K562 (cell line): ENCODE data around the gene PEX7. TPM values are rescaled to one million over a fixed set of nuclear protein-coding genes. Genes with fewer than 3 reads are reported as not detected.

ENCODE experiments used
- ATAC-seq: fragments of 200-7000 bp; cut with Tn5 transposase; 3 replicates; pipeline ENCODE4 v1.9.1; 2020; ENCODE audit warnings: moderate library complexity
- BruUV-seq: library from RNA; stranded (reverse); fragments of 400-500 nt; replicated peaks from 2 replicates; lab custom pipeline; 2021; lab: Mats Ljungman, UMichigan
- CTCF ChIA-PET: fragments of 300-600 bp; formaldehyde crosslinking; extraction: SDS; loops from one replicate; lab custom pipeline; 2021; ENCODE audit warnings: low intra/inter-chr PET ratio; lab: Yijun Ruan, JAX
- POLR2A ChIA-PET: fragments of 300-600, 350-650 bp; sonication (Branson Sonifier 250); formaldehyde crosslinking; extraction: SDS; loops from one replicate; lab custom pipeline; 2021; ENCODE audit warnings: antibody characterized with exemption, inconsistent platforms; lab: Yijun Ruan, JAX
- DNase-seq, 4 experiments: peaks; one replicate each; pipeline versions ENCODE4 v3.0.0 to v3.0.0-alpha.2; 2011 to 2018; ENCODE audit warnings: low spot score in 3 of 4, mixed read lengths in 3 of 4; ENCODE audit errors: extremely low read depth in 1 of 4
- FAIRE-seq: peaks from 2 replicates; lab custom pipeline; 2011; peaks lifted over from hg19 to GRCh38; lab: Jason Lieb, UNC
- H2AFZ ChIP-seq: 2 replicates; pipeline ENCODE4 v1.6.0; 2011; ENCODE audit warnings: low read depth, low read length, control low read depth, inconsistent platforms
- H3K27ac ChIP-seq: fragments of 200-600 bp; 3 replicates; pipeline ENCODE4 v1.8.0; 2011; ENCODE audit warnings: low read depth, mild to moderate bottlenecking, control low read depth, inconsistent platforms, low read length, moderate library complexity, mixed read lengths; ENCODE audit errors: extremely low read depth
- H3K27me3 ChIP-seq, 2 experiments: fragments of 300-600 bp in 1 of 2; 2 replicates in 1 of 2; 3 replicates in 1 of 2; pipeline versions ENCODE4 v1.6.0 to v1.8.0; 2011; ENCODE audit warnings: inconsistent platforms in 2 of 2, low read length in 2 of 2, mild to moderate bottlenecking in 1 of 2, mixed read lengths in 1 of 2, moderate library complexity in 1 of 2; ENCODE audit not compliant: control insufficient read depth in 2 of 2, insufficient read depth in 2 of 2
- H3K36me3 ChIP-seq: fragments of 300-600 bp; 3 replicates; pipeline ENCODE4 v1.8.0; 2011; ENCODE audit warnings: mild to moderate bottlenecking, low read length, inconsistent platforms; ENCODE audit not compliant: control insufficient read depth, insufficient read depth
- H3K4me1 ChIP-seq, 2 experiments: fragments of 200-600 bp in 1 of 2; replicated peaks in 1 of 2; 2 replicates in 1 of 2; 3 replicates in 1 of 2; pipeline versions ENCODE4 v1.5.1 to v1.8.0; 2011; ENCODE audit warnings: inconsistent platforms in 2 of 2, low read length in 2 of 2, mild to moderate bottlenecking in 1 of 2, mixed read lengths in 1 of 2, moderate library complexity in 1 of 2; ENCODE audit not compliant: control insufficient read depth in 2 of 2, insufficient read depth in 2 of 2
- H3K4me2 ChIP-seq: 2 replicates; pipeline ENCODE4 v1.6.1; 2011; ENCODE audit warnings: low read length, control low read depth, inconsistent platforms, mixed read lengths; ENCODE audit not compliant: insufficient read depth
- H3K4me3 ChIP-seq: fragments of 200-600 bp; sonication (generic), shearing (Covaris generic); 2 replicates; pipeline ENCODE4 v1.5.1; 2016; ENCODE audit warnings: control low read depth, inconsistent platforms
- H3K79me2 ChIP-seq: fragments of 200-600 bp; 3 replicates; pipeline ENCODE4 v1.8.0; 2011; ENCODE audit warnings: low read length, inconsistent platforms; ENCODE audit not compliant: control insufficient read depth, insufficient read depth
- H3K9ac ChIP-seq, 2 experiments: 2 replicates each; pipeline versions ENCODE4 v1.6.0 to v1.6.1; 2011; ENCODE audit warnings: low read depth in 2 of 2, low read length in 2 of 2, control low read depth in 1 of 2, inconsistent platforms in 1 of 2, mild to moderate bottlenecking in 1 of 2, mixed read lengths in 1 of 2; ENCODE audit not compliant: insufficient read depth in 1 of 2
- H3K9me1 ChIP-seq: one replicate; pipeline ENCODE4 v1.6.0; 2011; ENCODE audit warnings: inconsistent platforms, mild to moderate bottlenecking, low read length, moderate library complexity; ENCODE audit not compliant: control insufficient read depth, insufficient read depth
- H3K9me3 ChIP-seq: replicated peaks from 2 replicates; pipeline ENCODE4 v1.5.1; 2011; ENCODE audit warnings: low read depth, low read length, inconsistent platforms; ENCODE audit not compliant: control insufficient read depth, insufficient read depth
- H4K20me1 ChIP-seq: replicated peaks from 2 replicates; pipeline ENCODE4 v1.6.1; 2011; ENCODE audit warnings: low read length, inconsistent platforms, mixed read lengths; ENCODE audit not compliant: control insufficient read depth, insufficient read depth
- CHCHD3 ChIP-seq: fragments of 250-450 bp; sonication (Bioruptor Pico); IDR thresholded peaks from 2 replicates; pipeline ENCODE4 v2.1.2; 2022; ENCODE audit warnings: mild to moderate bottlenecking
- CHD1 ChIP-seq: fragments of 200-600 bp; sonication (generic); IDR thresholded peaks from one replicate; pipeline ENCODE4 v1.6.1; 2012; ENCODE audit warnings: mild to moderate bottlenecking, moderate library complexity, low read length, inconsistent platforms
- DPF2 ChIP-seq: fragments of 450-650 bp; IDR thresholded peaks from 2 replicates; pipeline ENCODE4 v1.6.1; 2016
- HMGXB4 ChIP-seq: sonication (generic); formaldehyde crosslinking; IDR thresholded peaks from 2 replicates; pipeline ENCODE4 v1.8.1; 2023; ENCODE audit warnings: mild to moderate bottlenecking, missing genetic modification reagents
- LEF1 ChIP-seq: fragments of 450-650 bp; IDR thresholded peaks from 2 replicates; pipeline ENCODE4 v1.6.1; 2016; ENCODE audit warnings: mild to moderate bottlenecking
- MAFF ChIP-seq: IDR thresholded peaks from 2 replicates; pipeline ENCODE4 v1.6.1; 2012; ENCODE audit warnings: low read length, improper control_type of control experiment
- NFE2L1 ChIP-seq: fragments of 450-650 bp; IDR thresholded peaks from 2 replicates; pipeline ENCODE4 v1.6.1; 2016; ENCODE audit warnings: missing genetic modification characterization, low read depth, mild to moderate bottlenecking, missing compliant biosample characterization, moderate library complexity, borderline replicate concordance
- SUPT5H ChIP-seq: fragments of 450-650 bp; IDR thresholded peaks from 2 replicates; pipeline ENCODE4 v1.6.1; 2016
- TCF7 ChIP-seq: sonication (generic); IDR thresholded peaks from 2 replicates; pipeline ENCODE4 v1.6.1; 2016; ENCODE audit warnings: antibody characterized with exemption, borderline replicate concordance
- ZKSCAN1 ChIP-seq: fragments of 150-350 bp; IDR thresholded peaks from 2 replicates; pipeline ENCODE4 v1.6.1; 2016; ENCODE audit warnings: low read depth, low read length
- ZNF140 ChIP-seq: fragments of 250-450 bp; sonication (Bioruptor Pico); IDR thresholded peaks from 2 replicates; pipeline ENCODE4 v1.8.0; 2021; ENCODE audit warnings: moderate library complexity, mild to moderate bottlenecking, inconsistent platforms
- ZNF764 ChIP-seq: fragments of 250-450 bp; sonication (Bioruptor Pico); IDR thresholded peaks from 2 replicates; pipeline ENCODE4 v1.4.0; 2020; ENCODE audit warnings: low read depth, mild to moderate bottlenecking, moderate library complexity
- ZNF785 ChIP-seq: fragments of 250-450 bp; sonication (Bioruptor Pico); IDR thresholded peaks from 2 replicates; pipeline ENCODE4 v1.4.0; 2020; ENCODE audit warnings: mild to moderate bottlenecking
- WGBS: fragments of 100-300 bp; shearing (Covaris generic); methylation state at CpG from one replicate; pipeline ENCODE4 v1.1.6; 2016; ENCODE audit warnings: low coverage, mixed read lengths; ENCODE audit not compliant: insufficient coverage; ENCODE audit errors: missing lambda C conversion rate; 5-methylcytosine and 5-hydroxymethylcytosine counted together
- in situ Hi-C: fragments of 300-500 bp; cut with MboI; formaldehyde crosslinking; loops from 4 replicates; pipeline ENCODE4 v1.15.0; 2018; ENCODE audit warnings: inconsistent platforms, mixed read lengths
- intact Hi-C: fragments of 100-400 bp; cut with micrococcal nuclease; formaldehyde crosslinking; loops from 2 replicates; pipeline ENCODE4 v1.14.2; 2022
- polyA plus RNA-seq, 8 experiments: library from polyadenylated mRNA; depleted of rRNA in 4 of 8; stranded (reverse) in 5 of 8; unstranded in 3 of 8; fragments of >200 nt; fragmentation: Nextera tagmentation in 2 of 8; fragmentation: Illumina TruSeq in 1 of 8; extraction: Ambion mirVana in 2 of 8; extraction: Trizol in 1 of 8; gene quantifications; 2 replicates each; pipeline versions ENCODE4 v1.2.1 to v1.2.3, GENCODE V29; 2011 to 2014; ENCODE audit warnings: inconsistent platforms in 1 of 8, missing spikeins in 1 of 8
- total RNA-seq, 7 experiments: library from RNA; depleted of rRNA in 6 of 7; stranded (reverse); fragments of >200 nt in 6 of 7; fragmentation: Illumina TruSeq in 2 of 7; extraction: Trizol in 2 of 7; gene quantifications; 2 replicates each; pipeline versions ENCODE4 v1.2.1 to v1.2.3, GENCODE V29; 2011 to 2021; ENCODE audit warnings: low replicate concordance in 1 of 7
- TF ChIP-seq, protein P1 (sequence below): fragments of 250-450 bp; sonication (Bioruptor Pico); IDR thresholded peaks from 2 replicates; pipeline ENCODE4 v1.4.0; 2020; ENCODE audit warnings: mild to moderate bottlenecking, moderate library complexity
- TF ChIP-seq, protein P2 (sequence below): fragments of 450-650 bp; IDR thresholded peaks from 2 replicates; pipeline ENCODE4 v1.6.1; 2016

Gene PEX7
- total and polyA plus RNA-seq, 9 of the 15 experiments (the other 6 are each of a cell fraction or from before 2014, with no cell fraction given) = 1.6 to 12.9 (median 9.1) TPM

DNA sequence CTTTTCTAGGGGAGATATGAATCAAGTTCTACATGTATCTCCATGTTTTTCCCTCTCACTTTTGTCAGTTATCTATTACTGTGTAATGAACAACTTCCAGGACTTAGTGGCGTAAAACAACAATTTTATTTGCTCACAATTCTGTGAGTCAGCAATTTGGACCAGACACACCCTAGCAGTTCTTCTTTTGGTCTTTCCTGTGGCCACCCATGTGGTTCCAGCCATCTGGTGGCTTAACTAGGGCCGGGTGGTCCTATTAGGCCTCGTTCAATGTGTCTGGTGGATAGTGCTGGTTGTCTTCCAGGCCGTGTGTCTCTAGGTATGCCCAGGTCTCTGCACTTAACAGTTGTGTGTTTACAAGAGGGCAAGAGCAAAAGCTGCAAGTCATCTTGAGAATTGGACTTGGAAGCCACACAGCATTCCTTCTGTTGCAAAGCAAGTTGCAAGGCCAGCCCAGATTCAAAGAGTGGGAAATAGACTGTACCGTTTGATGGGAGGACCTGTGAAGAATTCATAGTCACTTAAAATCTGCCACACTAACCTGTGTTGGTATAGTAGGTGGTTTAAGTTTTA, 78.9 kb downstream of the PEX7 start:
- H3K36me3 ChIP-seq = peaks cover 2% of the 10 kb centered on the region; the same call in 2 of the 3 replicates
- no peaks in the 10 kb centered on the region for H3K79me2 ChIP-seq
- ChIA-PET CTCF (no interaction called here), POLR2A (no interaction called here)
- no TSS peak for BruUV-seq
- H3K9me1 ChIP-seq = no peaks in the 10 kb centered on the region
- H4K20me1 ChIP-seq = no peaks in the 10 kb centered on the region
- in situ Hi-C loops (no loop called here), intact Hi-C loops (no loop called here)
- ATAC-seq (peak; percentile 85), FAIRE-seq (no peak), DNase-seq (peak in 2 of 4 experiments; percentile 17 to 42)
- peaks cover 9 to 11% of the 10 kb centered on the region in 2 experiments; a peak in 3 of 5 replicates for H3K4me1 ChIP-seq
- no peak overlapping the region for H3K4me3 ChIP-seq
- peak overlapping the region; percentile 79 for H3K27ac ChIP-seq
- H2AFZ ChIP-seq = peak overlapping the region; percentile 86
- peak overlapping the region in 1 of 2 experiments; percentile 20; a peak in 1 of 4 replicates for H3K9ac ChIP-seq
- no peaks in the 10 kb centered on the region for H3K27me3 ChIP-seq
- 0 out of 2 replicates have a peak, but pooled peaks cover 3% of the 10 kb centered on the region for H3K9me3 ChIP-seq
- WGBS = 18% methylated on average over 5 of the region's 5 CpGs
- peak overlapping the region; percentile 54 for H3K4me2 ChIP-seq
- TF ChIP-seq SUPT5H (no peak), ZKSCAN1 (no peak), ZNF140 (CRISPR knock-in tag) (no peak), ZNF785 (CRISPR knock-in tag) (no peak), CHCHD3 (no peak), TCF7 (no peak), MAFF (peak; percentile 89), LEF1 (no peak), HMGXB4 (CRISPR knock-in tag) (no peak), CHD1 (no peak), NFE2L1 (tag) (peak; percentile 55), DPF2 (peak; percentile 53; the same call in 1 of the 2 replicates), ZNF764 (CRISPR knock-in tag) (no peak)
- TF ChIP-seq, protein P1, sequence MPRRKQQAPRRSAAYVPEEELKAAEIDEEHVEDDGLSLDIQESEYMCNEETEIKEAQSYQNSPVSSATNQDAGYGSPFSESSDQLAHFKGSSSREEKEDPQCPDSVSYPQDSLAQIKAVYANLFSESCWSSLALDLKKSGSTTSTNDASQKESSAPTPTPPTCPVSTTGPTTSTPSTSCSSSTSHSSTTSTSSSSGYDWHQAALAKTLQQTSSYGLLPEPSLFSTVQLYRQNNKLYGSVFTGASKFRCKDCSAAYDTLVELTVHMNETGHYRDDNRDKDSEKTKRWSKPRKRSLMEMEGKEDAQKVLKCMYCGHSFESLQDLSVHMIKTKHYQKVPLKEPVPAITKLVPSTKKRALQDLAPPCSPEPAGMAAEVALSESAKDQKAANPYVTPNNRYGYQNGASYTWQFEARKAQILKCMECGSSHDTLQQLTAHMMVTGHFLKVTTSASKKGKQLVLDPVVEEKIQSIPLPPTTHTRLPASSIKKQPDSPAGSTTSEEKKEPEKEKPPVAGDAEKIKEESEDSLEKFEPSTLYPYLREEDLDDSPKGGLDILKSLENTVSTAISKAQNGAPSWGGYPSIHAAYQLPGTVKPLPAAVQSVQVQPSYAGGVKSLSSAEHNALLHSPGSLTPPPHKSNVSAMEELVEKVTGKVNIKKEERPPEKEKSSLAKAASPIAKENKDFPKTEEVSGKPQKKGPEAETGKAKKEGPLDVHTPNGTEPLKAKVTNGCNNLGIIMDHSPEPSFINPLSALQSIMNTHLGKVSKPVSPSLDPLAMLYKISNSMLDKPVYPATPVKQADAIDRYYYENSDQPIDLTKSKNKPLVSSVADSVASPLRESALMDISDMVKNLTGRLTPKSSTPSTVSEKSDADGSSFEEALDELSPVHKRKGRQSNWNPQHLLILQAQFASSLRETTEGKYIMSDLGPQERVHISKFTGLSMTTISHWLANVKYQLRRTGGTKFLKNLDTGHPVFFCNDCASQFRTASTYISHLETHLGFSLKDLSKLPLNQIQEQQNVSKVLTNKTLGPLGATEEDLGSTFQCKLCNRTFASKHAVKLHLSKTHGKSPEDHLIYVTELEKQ (CRISPR knock-in tag) = no peak
- TF ChIP-seq, protein P2, sequence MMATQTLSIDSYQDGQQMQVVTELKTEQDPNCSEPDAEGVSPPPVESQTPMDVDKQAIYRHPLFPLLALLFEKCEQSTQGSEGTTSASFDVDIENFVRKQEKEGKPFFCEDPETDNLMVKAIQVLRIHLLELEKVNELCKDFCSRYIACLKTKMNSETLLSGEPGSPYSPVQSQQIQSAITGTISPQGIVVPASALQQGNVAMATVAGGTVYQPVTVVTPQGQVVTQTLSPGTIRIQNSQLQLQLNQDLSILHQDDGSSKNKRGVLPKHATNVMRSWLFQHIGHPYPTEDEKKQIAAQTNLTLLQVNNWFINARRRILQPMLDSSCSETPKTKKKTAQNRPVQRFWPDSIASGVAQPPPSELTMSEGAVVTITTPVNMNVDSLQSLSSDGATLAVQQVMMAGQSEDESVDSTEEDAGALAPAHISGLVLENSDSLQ = no peak
